GM23248 (cell line): Measurements from ENCODE around the gene ZBTB46. TPM values are rescaled to one million over a fixed set of nuclear protein-coding genes. Genes with fewer than 3 reads are reported as not detected.

Experiments used
- DNase-seq: peaks from one replicate; pipeline ENCODE4 v3.0.0-alpha.2; 2015
- H2AFZ ChIP-seq: fragments of 200-600 bp; sonication (generic); 2 replicates; pipeline ENCODE4 v1.6.1; 2016; ENCODE audit warnings: antibody characterized with exemption
- H3F3A ChIP-seq: fragments of 200-600 bp; sonication (generic); 2 replicates; pipeline ENCODE4 v1.6.1; 2016; ENCODE audit warnings: mild to moderate bottlenecking, antibody characterized with exemption, mixed run types; ENCODE audit not compliant: insufficient read depth
- H3K27ac ChIP-seq: fragments of 200-600 bp; sonication (generic); 2 replicates; pipeline ENCODE4 v1.5.1; 2016; ENCODE audit warnings: mild to moderate bottlenecking
- H3K27me3 ChIP-seq: fragments of 200-600 bp; sonication (generic); replicated peaks from 2 replicates; pipeline ENCODE4 v1.6.1; 2016; ENCODE audit warnings: mild to moderate bottlenecking; ENCODE audit not compliant: insufficient read depth
- H3K36me3 ChIP-seq: fragments of 200-600 bp; sonication (generic); 2 replicates; pipeline ENCODE4 v1.6.1; 2016; ENCODE audit warnings: low read depth, mild to moderate bottlenecking
- H3K4me1 ChIP-seq: fragments of 200-600 bp; sonication (generic); 2 replicates; pipeline ENCODE4 v1.6.1; 2016; ENCODE audit warnings: mild to moderate bottlenecking; ENCODE audit not compliant: insufficient read depth
- H3K4me2 ChIP-seq: fragments of 200-600 bp; sonication (generic); one replicate; pipeline ENCODE4 v1.6.1; 2016; ENCODE audit warnings: mild to moderate bottlenecking; ENCODE audit not compliant: unreplicated experiment
- H3K4me3 ChIP-seq: fragments of 200-600 bp; sonication (generic); 2 replicates; pipeline ENCODE4 v1.5.1; 2016; ENCODE audit warnings: mild to moderate bottlenecking
- H3K79me2 ChIP-seq: fragments of 200-600 bp; sonication (generic); 2 replicates; pipeline ENCODE4 v1.6.1; 2016; ENCODE audit warnings: mild to moderate bottlenecking; ENCODE audit not compliant: insufficient read depth
- H3K9ac ChIP-seq: fragments of 200-600 bp; sonication (generic); 2 replicates; pipeline ENCODE4 v1.6.1; 2016; ENCODE audit warnings: mild to moderate bottlenecking
- H3K9me2 ChIP-seq: fragments of 200-600 bp; sonication (generic); 2 replicates; pipeline ENCODE4 v1.6.1; 2016; ENCODE audit warnings: mixed run types, mild to moderate bottlenecking, moderate library complexity; ENCODE audit not compliant: insufficient read depth
- H3K9me3 ChIP-seq: fragments of 200-600 bp; sonication (generic); one replicate; pipeline ENCODE4 v1.6.1; 2017; ENCODE audit warnings: low read depth
- H4K20me1 ChIP-seq: fragments of 200-600 bp; sonication (generic); 2 replicates; pipeline ENCODE4 v1.6.0; 2016; ENCODE audit not compliant: insufficient read depth
- EZH2 ChIP-seq: fragments of 200-600 bp; sonication (generic); IDR thresholded peaks from 2 replicates; pipeline ENCODE4 v1.6.1; 2018; ENCODE audit warnings: antibody characterized with exemption, mild to moderate bottlenecking; ENCODE audit not compliant: insufficient read depth, poor library complexity, severe bottlenecking
- EZH2phosphoT487 ChIP-seq: fragments of 200-600 bp; sonication (generic); IDR thresholded peaks from 2 replicates; pipeline ENCODE4 v1.6.1; 2018; ENCODE audit warnings: antibody characterized with exemption, moderate library complexity, mild to moderate bottlenecking, low read depth; ENCODE audit not compliant: insufficient read depth
- WGBS, 2 experiments: methylation state at CpG; one replicate each; pipeline ENCODE4 v1.1.6; 2015 to 2017; ENCODE audit warnings: low lambda C conversion rate in 2 of 2, low coverage in 1 of 2; ENCODE audit errors: missing lambda C conversion rate in 2 of 2; 5-methylcytosine and 5-hydroxymethylcytosine counted together
- in situ Hi-C: fragments of 300-500 bp; cut with MboI; formaldehyde crosslinking; loops from 2 replicates; pipeline ENCODE4 v1.15.0; 2020
- polyA plus RNA-seq: library from polyadenylated mRNA; unstranded; fragments of >200 nt; fragmentation: Nextera tagmentation; extraction: Ambion mirVana; gene quantifications from 2 replicates; pipeline ENCODE4 v1.2.1, GENCODE V29; 2016
- total RNA-seq: library from RNA; depleted of rRNA; stranded (reverse); fragments of >200 nt; shearing (Covaris generic); gene quantifications from 2 replicates; pipeline ENCODE4 v1.2.3, GENCODE V29; 2014

The ZBTB46 gene
- total and polyA plus RNA-seq, 2 experiments from 2014 or later: 0.33 to 1.9 TPM

DNA sequence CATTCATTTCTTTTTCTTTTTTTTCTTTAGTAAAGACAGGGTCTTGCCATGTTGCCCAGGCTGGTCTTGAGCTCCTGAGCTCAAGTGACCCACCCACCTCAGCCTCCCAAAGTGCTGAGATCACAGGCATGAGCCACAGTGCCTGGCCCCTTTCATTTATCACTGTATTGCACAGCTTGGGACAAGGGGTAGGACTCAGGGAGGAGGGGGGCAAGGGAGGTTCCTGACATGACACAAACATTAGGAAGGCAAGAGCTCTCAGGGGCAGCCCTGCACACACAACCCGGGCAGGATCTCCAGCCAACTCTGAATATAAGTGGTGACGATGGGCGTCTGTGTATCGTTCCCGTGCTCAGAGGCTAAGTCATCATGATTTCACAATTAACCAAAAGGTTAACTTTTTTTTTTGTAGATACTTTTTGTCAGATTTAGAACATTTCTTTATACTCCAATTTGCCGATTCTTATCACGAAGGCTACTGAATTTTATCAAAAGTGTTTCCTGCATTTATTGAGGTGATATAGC, 71.6 kb downstream of the ZBTB46 start:
- Histone ChIP-seq H3K9me3 (no peaks in the 10 kb centered on the region), H3K9ac (no peak overlapping the region), H3K9me2 (no peaks in the 10 kb centered on the region), H4K20me1 (no peaks in the 10 kb centered on the region), H3K4me2 (no peak overlapping the region), H3K4me3 (no peak overlapping the region), H3K79me2 (no peaks in the 10 kb centered on the region), H3K27me3 (no peaks in the 10 kb centered on the region), H3K4me1 (no peaks in the 10 kb centered on the region), H3K36me3 (no peaks in the 10 kb centered on the region), H3K27ac (no peak overlapping the region), H2AFZ (no peak overlapping the region), H3F3A (no peaks in the 10 kb centered on the region)
- WGBS, 2 experiments: 87 to 93% methylated on average over 7 of the region's 7 CpGs
- in situ Hi-C loops: no loop called here
- no peak for DNase-seq
- TF ChIP-seq EZH2phosphoT487: no peak
- no peak for TF ChIP-seq EZH2

DNA sequence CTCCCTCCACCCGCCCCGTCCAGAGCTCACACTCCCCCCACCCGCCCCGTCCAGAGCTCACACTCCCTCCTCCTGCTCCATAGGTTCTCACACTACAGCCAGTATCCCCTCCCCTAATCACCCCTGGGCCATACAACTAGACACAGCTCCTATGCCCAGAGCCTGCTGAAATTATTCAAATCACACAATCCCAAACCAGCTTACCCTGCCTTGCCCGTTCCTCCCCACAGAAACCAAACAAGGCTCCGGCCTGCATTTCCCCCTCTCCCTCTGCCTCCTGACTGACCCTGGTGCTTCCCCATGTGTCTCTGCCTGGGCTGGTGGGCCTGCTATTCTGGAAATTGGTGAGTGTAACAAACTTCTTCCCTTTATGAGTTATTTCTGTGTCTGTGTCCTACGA, 72.9 kb downstream of the ZBTB46 start:
- no peaks in the 10 kb centered on the region for H3K9me2 ChIP-seq
- H4K20me1 ChIP-seq: no peaks in the 10 kb centered on the region
- no peaks in the 10 kb centered on the region for H3K27me3 ChIP-seq
- no peak overlapping the region for H3K9ac ChIP-seq
- in situ Hi-C loops: no loop called here
- H3K4me3 ChIP-seq: no peak overlapping the region
- no peak overlapping the region for H3K27ac ChIP-seq
- no peaks in the 10 kb centered on the region for H3K9me3 ChIP-seq
- DNase-seq: no peak
- no peaks in the 10 kb centered on the region for H3K36me3 ChIP-seq
- H3K4me1 ChIP-seq: no peaks in the 10 kb centered on the region
- H3K4me2 ChIP-seq: no peak overlapping the region
- WGBS, 2 experiments: 83 to 86% methylated on average over 3 to 7 of the region's 7 CpGs
- no peaks in the 10 kb centered on the region for H3K79me2 ChIP-seq
- TF ChIP-seq EZH2phosphoT487: no peak
- TF ChIP-seq EZH2: no peak
- no peak overlapping the region for H2AFZ ChIP-seq
- no peaks in the 10 kb centered on the region for H3F3A ChIP-seq

DNA sequence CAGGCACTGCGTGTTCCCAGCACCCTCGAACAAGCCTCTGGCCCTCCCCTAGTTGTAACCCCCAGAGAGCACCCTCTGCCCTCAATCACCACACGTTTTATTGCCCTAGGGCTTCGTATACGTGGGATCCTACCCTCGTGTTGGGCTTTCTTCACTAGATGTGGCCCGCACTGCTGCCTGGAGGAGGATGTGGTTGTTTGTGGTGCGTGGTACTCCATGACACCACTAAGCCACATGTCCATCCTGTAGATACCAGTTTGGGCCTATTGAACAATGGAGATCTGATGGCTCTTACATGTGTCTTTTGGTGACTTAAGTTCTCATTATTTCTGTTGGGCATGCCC, 74.4 kb downstream of the ZBTB46 start:
- no peaks in the 10 kb centered on the region for H3K27me3 ChIP-seq
- no peak overlapping the region for H3K4me2 ChIP-seq
- H3K79me2 ChIP-seq: no peaks in the 10 kb centered on the region
- H3K4me1 ChIP-seq: no peaks in the 10 kb centered on the region
- H3K9me3 ChIP-seq: no peaks in the 10 kb centered on the region
- in situ Hi-C loops: no loop called here
- 51 to 54% methylated on average over 8 of the region's 8 CpGs for WGBS, 2 experiments
- no peak overlapping the region for H3K27ac ChIP-seq
- H3F3A ChIP-seq: no peaks in the 10 kb centered on the region
- no peaks in the 10 kb centered on the region for H3K9me2 ChIP-seq
- DNase-seq: no peak
- no peak overlapping the region for H2AFZ ChIP-seq
- no peak overlapping the region for H3K9ac ChIP-seq
- no peak overlapping the region for H3K4me3 ChIP-seq
- TF ChIP-seq EZH2 (no peak), EZH2phosphoT487 (no peak)
- H4K20me1 ChIP-seq: no peaks in the 10 kb centered on the region
- no peaks in the 10 kb centered on the region for H3K36me3 ChIP-seq

DNA sequence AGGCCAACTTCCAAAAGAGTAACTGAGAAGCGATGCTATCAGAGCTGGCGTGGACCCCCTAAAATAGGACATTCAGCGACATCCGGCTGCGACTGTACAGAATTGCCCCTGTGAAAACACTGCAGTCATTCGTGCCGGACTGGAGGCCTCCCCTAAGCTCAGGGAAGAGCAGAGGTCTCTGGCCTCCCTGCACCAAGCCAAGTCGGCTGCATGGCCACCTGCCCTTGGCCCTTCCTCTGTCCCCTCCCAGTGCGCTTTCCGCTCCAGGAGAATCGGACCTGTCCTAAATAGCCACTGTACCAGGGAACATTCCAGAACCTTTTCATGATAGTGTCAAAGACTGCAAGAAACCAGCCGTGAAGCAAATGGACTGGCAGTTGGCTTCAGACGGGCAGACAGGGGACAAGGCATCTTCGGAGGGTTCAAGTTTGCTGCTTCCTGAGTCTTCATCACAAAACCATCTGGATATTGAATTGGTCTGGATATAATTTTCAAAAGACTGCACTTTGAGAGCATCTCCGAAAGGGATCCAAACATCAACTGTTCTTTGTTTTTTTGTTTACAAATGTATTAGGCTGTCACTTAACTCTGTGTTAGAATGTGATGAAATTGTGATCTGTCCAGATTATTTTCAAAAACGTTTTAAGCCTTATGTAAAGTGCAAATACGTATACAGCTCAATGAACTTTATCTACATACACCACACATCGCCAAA, 75.0 kb downstream of the ZBTB46 start:
- TF ChIP-seq EZH2phosphoT487: no peak
- TF ChIP-seq EZH2: no peak
- Histone ChIP-seq H3K4me1 (no peaks in the 10 kb centered on the region), H3F3A (no peaks in the 10 kb centered on the region), H3K27ac (no peak overlapping the region), H3K79me2 (no peaks in the 10 kb centered on the region), H3K9me3 (no peaks in the 10 kb centered on the region), H3K9me2 (no peaks in the 10 kb centered on the region), H3K36me3 (no peaks in the 10 kb centered on the region), H3K4me3 (no peak overlapping the region), H4K20me1 (no peaks in the 10 kb centered on the region), H3K9ac (no peak overlapping the region), H2AFZ (no peak overlapping the region), H3K27me3 (no peaks in the 10 kb centered on the region), H3K4me2 (no peak overlapping the region)
- DNase-seq: no peak
- in situ Hi-C loops: no loop called here
- WGBS, 2 experiments: 77 to 78% methylated on average over 18 of the region's 18 CpGs
